Measurements from ENCODE around the gene VAC14.

The VAC14 gene

DNA sequence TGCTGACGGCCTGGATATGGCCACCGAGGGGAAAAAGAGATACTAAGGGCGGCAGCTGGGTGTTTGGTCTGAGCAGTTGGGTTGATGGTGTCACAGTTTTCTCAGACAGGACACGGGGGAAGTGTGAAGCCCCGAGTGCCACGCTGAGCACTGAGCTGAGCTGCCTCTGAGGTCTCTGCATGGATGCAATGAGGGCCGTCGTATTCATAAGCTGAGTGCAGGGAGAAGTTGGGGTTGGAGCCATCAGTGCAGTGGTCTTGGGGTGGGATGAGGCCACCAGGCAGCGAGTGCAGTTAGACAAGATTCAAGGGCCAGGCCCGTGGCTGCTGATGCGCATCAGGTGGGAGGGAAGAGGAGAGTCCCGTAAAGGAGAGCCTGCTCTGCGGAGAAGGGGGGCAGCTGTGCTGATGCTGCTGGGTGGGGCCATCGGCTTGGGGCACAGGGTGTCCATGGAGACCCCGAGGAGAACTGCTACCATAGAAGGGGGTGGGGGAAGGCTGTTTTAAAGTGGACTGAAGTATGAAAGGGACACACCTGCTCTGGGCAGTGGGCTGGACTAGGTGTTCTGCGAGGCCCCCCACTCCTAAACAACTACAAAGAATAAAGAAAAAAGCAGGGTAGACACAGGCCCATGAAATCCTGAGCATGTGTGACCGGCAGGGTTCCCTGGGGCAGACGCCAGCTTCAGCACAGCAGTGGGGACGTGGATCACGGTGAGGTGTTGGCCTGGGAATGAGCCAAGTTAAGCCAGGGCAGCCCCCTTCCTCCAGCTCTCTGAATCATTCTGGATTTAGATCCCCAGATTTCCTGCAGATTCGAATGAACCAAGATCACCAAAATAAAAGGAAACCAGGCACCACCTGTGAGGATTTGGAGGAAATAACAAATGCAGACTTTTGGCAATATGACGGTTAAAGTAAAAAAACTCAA lies 134.9 kb downstream of the VAC14 start:
- no peak overlapping the region for H3K4me3 ChIP-seq (replicated peaks; ENCODE audit: insufficient read depth, low read length)
- DNase-seq (ENCODE audit: low read depth in 1 of 2, low spot score in 1 of 2): no peak
- no peak overlapping the region for H3K27ac ChIP-seq (replicated peaks)
- no peaks in the 10 kb centered on the region for H3K27me3 ChIP-seq (ENCODE audit: insufficient read depth, poor library complexity, severe bottlenecking)
- TF ChIP-seq, protein P1, sequence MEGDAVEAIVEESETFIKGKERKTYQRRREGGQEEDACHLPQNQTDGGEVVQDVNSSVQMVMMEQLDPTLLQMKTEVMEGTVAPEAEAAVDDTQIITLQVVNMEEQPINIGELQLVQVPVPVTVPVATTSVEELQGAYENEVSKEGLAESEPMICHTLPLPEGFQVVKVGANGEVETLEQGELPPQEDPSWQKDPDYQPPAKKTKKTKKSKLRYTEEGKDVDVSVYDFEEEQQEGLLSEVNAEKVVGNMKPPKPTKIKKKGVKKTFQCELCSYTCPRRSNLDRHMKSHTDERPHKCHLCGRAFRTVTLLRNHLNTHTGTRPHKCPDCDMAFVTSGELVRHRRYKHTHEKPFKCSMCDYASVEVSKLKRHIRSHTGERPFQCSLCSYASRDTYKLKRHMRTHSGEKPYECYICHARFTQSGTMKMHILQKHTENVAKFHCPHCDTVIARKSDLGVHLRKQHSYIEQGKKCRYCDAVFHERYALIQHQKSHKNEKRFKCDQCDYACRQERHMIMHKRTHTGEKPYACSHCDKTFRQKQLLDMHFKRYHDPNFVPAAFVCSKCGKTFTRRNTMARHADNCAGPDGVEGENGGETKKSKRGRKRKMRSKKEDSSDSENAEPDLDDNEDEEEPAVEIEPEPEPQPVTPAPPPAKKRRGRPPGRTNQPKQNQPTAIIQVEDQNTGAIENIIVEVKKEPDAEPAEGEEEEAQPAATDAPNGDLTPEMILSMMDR (IDR thresholded peaks at IDR 0.05; ENCODE audit: insufficient read depth, low read length): no peak
- TF ChIP-seq SPI1 (IDR thresholded peaks at IDR 0.05; ENCODE audit: borderline replicate concordance, low read depth): no peak
- TF ChIP-seq GABPA (IDR thresholded peaks at IDR 0.05; ENCODE audit: low read depth): no peak
- no peak for TF ChIP-seq POLR2AphosphoS5 (IDR thresholded peaks at IDR 0.05; ENCODE audit: low read depth)
- TF ChIP-seq, protein P2, sequence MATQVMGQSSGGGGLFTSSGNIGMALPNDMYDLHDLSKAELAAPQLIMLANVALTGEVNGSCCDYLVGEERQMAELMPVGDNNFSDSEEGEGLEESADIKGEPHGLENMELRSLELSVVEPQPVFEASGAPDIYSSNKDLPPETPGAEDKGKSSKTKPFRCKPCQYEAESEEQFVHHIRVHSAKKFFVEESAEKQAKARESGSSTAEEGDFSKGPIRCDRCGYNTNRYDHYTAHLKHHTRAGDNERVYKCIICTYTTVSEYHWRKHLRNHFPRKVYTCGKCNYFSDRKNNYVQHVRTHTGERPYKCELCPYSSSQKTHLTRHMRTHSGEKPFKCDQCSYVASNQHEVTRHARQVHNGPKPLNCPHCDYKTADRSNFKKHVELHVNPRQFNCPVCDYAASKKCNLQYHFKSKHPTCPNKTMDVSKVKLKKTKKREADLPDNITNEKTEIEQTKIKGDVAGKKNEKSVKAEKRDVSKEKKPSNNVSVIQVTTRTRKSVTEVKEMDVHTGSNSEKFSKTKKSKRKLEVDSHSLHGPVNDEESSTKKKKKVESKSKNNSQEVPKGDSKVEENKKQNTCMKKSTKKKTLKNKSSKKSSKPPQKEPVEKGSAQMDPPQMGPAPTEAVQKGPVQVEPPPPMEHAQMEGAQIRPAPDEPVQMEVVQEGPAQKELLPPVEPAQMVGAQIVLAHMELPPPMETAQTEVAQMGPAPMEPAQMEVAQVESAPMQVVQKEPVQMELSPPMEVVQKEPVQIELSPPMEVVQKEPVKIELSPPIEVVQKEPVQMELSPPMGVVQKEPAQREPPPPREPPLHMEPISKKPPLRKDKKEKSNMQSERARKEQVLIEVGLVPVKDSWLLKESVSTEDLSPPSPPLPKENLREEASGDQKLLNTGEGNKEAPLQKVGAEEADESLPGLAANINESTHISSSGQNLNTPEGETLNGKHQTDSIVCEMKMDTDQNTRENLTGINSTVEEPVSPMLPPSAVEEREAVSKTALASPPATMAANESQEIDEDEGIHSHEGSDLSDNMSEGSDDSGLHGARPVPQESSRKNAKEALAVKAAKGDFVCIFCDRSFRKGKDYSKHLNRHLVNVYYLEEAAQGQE (IDR thresholded peaks at IDR 0.05; ENCODE audit: insufficient replicate concordance, low read depth): no peak

DNA sequence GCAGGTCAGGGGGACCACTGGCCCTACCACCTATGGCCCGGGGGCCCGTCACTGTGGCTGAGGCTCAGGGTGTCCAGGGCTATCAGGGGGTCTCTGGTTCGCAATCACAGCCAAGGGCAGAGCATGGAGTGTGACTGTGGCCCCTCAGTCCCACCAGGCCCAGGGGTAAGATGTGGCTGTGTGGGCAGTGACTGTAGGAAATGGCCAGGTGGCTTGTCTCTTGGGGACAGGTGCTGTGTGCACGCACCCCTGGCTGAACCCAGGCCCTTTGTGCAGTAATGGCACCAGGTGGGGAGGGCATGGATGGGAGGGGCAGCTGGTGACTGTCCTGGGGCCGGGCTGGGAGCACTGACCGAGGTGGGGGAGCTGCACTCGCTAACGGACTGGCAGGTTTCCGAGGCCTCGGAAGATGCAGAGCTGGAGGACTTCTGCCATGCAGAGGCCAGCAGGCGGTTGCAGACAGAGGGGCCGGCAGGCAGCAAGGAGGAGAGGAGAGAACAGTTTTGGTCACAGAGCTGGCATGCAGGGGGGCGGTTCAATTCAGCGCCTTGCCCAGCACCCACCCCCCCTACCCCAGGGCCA lies 135.8 kb downstream of the VAC14 start:
- Histone ChIP-seq H3K4me3 (replicated peaks; ENCODE audit: insufficient read depth, low read length) (no peak overlapping the region), H3K27me3 (ENCODE audit: insufficient read depth, poor library complexity, severe bottlenecking) (no peaks in the 10 kb centered on the region), H3K27ac (replicated peaks) (no peak overlapping the region)
- TF ChIP-seq, protein P1 (IDR thresholded peaks at IDR 0.05; ENCODE audit: insufficient read depth, low read length): no peak
- TF ChIP-seq, protein P2 (IDR thresholded peaks at IDR 0.05; ENCODE audit: insufficient replicate concordance, low read depth): no peak
- TF ChIP-seq GABPA (IDR thresholded peaks at IDR 0.05; ENCODE audit: low read depth) (no peak), SPI1 (IDR thresholded peaks at IDR 0.05; ENCODE audit: borderline replicate concordance, low read depth) (no peak), POLR2AphosphoS5 (IDR thresholded peaks at IDR 0.05; ENCODE audit: low read depth) (no peak)
- DNase-seq (ENCODE audit: low read depth in 1 of 2, low spot score in 1 of 2): no peak

DNA sequence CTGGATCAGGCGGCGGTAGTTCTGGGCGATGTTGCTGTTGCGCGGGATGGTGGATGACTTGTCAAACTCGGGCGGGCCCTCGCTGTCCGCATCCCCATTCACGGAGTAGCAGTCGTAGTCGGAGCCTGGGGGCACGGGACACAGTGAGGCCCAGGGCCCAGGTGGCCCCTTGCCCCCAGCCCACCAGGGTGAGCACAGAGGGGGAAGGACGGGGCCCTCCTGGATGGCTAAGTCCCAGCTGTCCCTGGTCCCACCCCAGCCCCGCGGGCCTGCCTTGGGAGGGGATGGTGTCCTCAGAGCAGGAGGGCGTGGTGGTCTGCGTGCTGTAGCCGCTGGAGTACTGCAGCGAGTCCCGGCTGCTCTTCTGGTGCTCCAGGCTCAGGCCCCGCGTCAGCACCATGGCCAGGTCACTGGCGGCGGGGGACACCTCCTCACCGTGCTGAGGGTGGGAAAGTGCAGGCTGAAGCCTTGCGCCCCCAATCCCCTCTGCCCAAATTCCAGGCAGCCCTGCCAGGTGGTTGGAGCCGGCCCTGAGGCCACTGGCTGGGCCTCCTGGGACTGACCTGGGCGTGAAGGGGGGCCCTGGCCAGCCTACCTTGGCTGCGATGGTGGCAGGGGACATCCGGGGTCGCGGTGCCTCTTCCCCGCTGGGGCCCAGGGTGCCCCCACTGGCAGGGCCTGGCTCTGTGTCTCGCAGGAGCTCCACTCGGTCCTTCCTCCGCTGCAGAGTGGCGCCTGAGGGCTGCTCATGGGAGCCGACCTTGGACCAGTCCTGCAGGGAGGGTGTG lies 136.4 kb downstream of the VAC14 start:
- Histone ChIP-seq H3K27ac (replicated peaks) (no peak overlapping the region), H3K4me3 (replicated peaks; ENCODE audit: insufficient read depth, low read length) (no peak overlapping the region), H3K27me3 (ENCODE audit: insufficient read depth, poor library complexity, severe bottlenecking) (no peaks in the 10 kb centered on the region)
- TF ChIP-seq, protein P2 (IDR thresholded peaks at IDR 0.05; ENCODE audit: insufficient replicate concordance, low read depth): peak; percentile 40
- TF ChIP-seq SPI1 (IDR thresholded peaks at IDR 0.05; ENCODE audit: borderline replicate concordance, low read depth): no peak
- no peak for DNase-seq (ENCODE audit: low read depth in 1 of 2, low spot score in 1 of 2)
